Gastrocnemius medialis (tissue), 4 donors: ENCODE results near the gene FAM163B.

Source experiments
- CTCF ChIP-seq, 5 experiments: fragments of 450-650 bp in 3 of 5; fragments of 200-600 bp in 2 of 5; sonication (generic) in 2 of 5; IDR thresholded peaks in 4 of 5; conservative IDR thresholded peaks in 1 of 5; 1 replicate in 4 of 5; 2 replicates in 1 of 5; pipeline ENCODE4 v1.5.1; 2016 to 2019; ENCODE audit warnings: antibody characterized with exemption in 5 of 5, mild to moderate bottlenecking in 3 of 5, moderate library complexity in 3 of 5
- POLR2A ChIP-seq, 2 donors: fragments of 450-650 bp; IDR thresholded peaks; one replicate each; pipeline ENCODE4 v1.6.1; 2017; ENCODE audit warnings: antibody characterized with exemption in 2 of 2, mild to moderate bottlenecking in 2 of 2, moderate library complexity in 2 of 2

- TF ChIP-seq CTCF (IDR thresholded peaks at IDR 0.05 in 4 of 5, conservative IDR thresholded peaks at IDR 0.05 in 1 of 5) (no peak), POLR2A (IDR thresholded peaks at IDR 0.05) (no peak)
These were observed 44.6 kb downstream of the FAM163B start for GRCh38 chr9:133564451-133565116.
